A549 (cell line): ENCODE measurements around the gene BLTP2. TPM values are rescaled to one million over a fixed set of nuclear protein-coding genes. Genes with fewer than 3 reads are reported as not detected.

ENCODE experiments used
- ATAC-seq, 2 experiments: fragments of 200-7000 bp in 1 of 2; fragments of >200 bp in 1 of 2; cut with Nextera tagmentation in 1 of 2; cut with Tn5 transposase in 1 of 2; 3 replicates each; pipeline versions ENCODE4 v1.8.0 to v1.9.1; 2018 to 2020; ENCODE audit warnings: mild to moderate bottlenecking in 1 of 2, moderate library complexity in 1 of 2
- CTCF ChIA-PET: fragments of 300-600 bp; sonication (Branson Sonifier 250); formaldehyde crosslinking; extraction: SDS; loops from one replicate; lab custom pipeline; 2021; ENCODE audit warnings: antibody characterized with exemption, inconsistent platforms; lab: Yijun Ruan, JAX
- POLR2A ChIA-PET: fragments of 350-600 bp; formaldehyde crosslinking; extraction: SDS; loops from one replicate; lab custom pipeline; 2021; ENCODE audit warnings: antibody characterized with exemption, inconsistent platforms; lab: Yijun Ruan, JAX
- DNase-seq, 2 experiments: peaks; one replicate each; pipeline versions ENCODE4 v3.0.0 to v3.0.0-alpha.2; 2011 to 2016; ENCODE audit warnings: low read depth in 1 of 2, low spot score in 1 of 2
- FAIRE-seq: peaks from 2 replicates; lab custom pipeline; 2011; peaks lifted over from hg19 to GRCh38; lab: Jason Lieb, UNC
- H3K27ac ChIP-seq, 2 experiments: fragments of >200 bp; sonication (Bioruptor Twin); formaldehyde crosslinking; 3 replicates each; pipeline ENCODE4 v1.5.1; 2016 to 2017
- H3K4me1 ChIP-seq: fragments of >200 bp; sonication (Bioruptor Twin); formaldehyde crosslinking; 3 replicates; pipeline ENCODE4 v1.6.1; 2016
- H3K4me2 ChIP-seq: fragments of >200 bp; sonication (Bioruptor Twin); formaldehyde crosslinking; 3 replicates; pipeline ENCODE4 v1.6.1; 2016
- H3K4me3 ChIP-seq: fragments of >200 bp; sonication (Bioruptor Twin); formaldehyde crosslinking; 3 replicates; pipeline ENCODE4 v1.5.1; 2016
- H3K9me3 ChIP-seq: fragments of >200 bp; sonication (Bioruptor Twin); formaldehyde crosslinking; 3 replicates; pipeline ENCODE4 v1.6.1; 2016
- BCL3 ChIP-seq: fragments of >200 bp; sonication (Bioruptor Twin); formaldehyde crosslinking; IDR thresholded peaks from 3 replicates; pipeline ENCODE4 v1.6.1; 2016
- BHLHE40 ChIP-seq: IDR thresholded peaks from 2 replicates; pipeline ENCODE4 v1.6.1; 2012; ENCODE audit warnings: low read depth, low read length, inconsistent platforms
- CBX2 ChIP-seq: fragments of 200-600 bp; sonication (generic); IDR thresholded peaks from 2 replicates; pipeline ENCODE4 v1.6.1; 2016; ENCODE audit warnings: low read depth, mild to moderate bottlenecking, borderline replicate concordance
- CBX8 ChIP-seq: fragments of 200-600 bp; sonication (generic); IDR thresholded peaks from 2 replicates; pipeline ENCODE4 v1.6.1; 2016
- CEBPB ChIP-seq, 2 experiments: fragments of >200 bp in 1 of 2; sonication (Bioruptor Twin) in 1 of 2; formaldehyde crosslinking in 1 of 2; IDR thresholded peaks; 2 replicates each; pipeline ENCODE4 v1.6.1; 2012 to 2016
- CHD2 ChIP-seq: fragments of 150-350 bp; IDR thresholded peaks from 2 replicates; pipeline ENCODE4 v1.6.1; 2014; ENCODE audit warnings: low read length; ENCODE audit not compliant: partially characterized antibody
- EHF ChIP-seq: fragments of 250-450 bp; sonication (Bioruptor Pico); IDR thresholded peaks from 2 replicates; pipeline ENCODE4 v1.5.0; 2020; ENCODE audit warnings: mild to moderate bottlenecking
- EHMT2 ChIP-seq: fragments of 200-600 bp; sonication (generic); IDR thresholded peaks from 2 replicates; pipeline ENCODE4 v1.6.1; 2016; ENCODE audit warnings: antibody characterized with exemption, low read depth, mild to moderate bottlenecking, moderate library complexity
- ELK1 ChIP-seq: fragments of 150-350 bp; IDR thresholded peaks from 2 replicates; pipeline ENCODE4 v1.6.1; 2014; ENCODE audit warnings: low read depth, mild to moderate bottlenecking, low read length
- EP300 ChIP-seq, 2 experiments: fragments of >200 bp; sonication (Bioruptor Twin); formaldehyde crosslinking; IDR thresholded peaks; 2 replicates in 1 of 2; 3 replicates in 1 of 2; pipeline ENCODE4 v1.6.1; 2016 to 2017
- FOSL2 ChIP-seq, 2 experiments: fragments of 450-650 bp in 1 of 2; fragments of >200 bp in 1 of 2; sonication (Bioruptor Twin) in 1 of 2; formaldehyde crosslinking; IDR thresholded peaks; 2 replicates each; pipeline versions ENCODE4 v1.5.0 to v1.6.1; 2016 to 2020; ENCODE audit warnings: mild to moderate bottlenecking in 1 of 2, moderate library complexity in 1 of 2
- GATA3 ChIP-seq: IDR thresholded peaks from 2 replicates; pipeline ENCODE4 v1.6.1; 2012; ENCODE audit warnings: borderline replicate concordance
- HEYL ChIP-seq: fragments of 250-450 bp; sonication (Bioruptor Pico); IDR thresholded peaks from 2 replicates; pipeline ENCODE4 v1.8.0; 2021; ENCODE audit warnings: mild to moderate bottlenecking, moderate library complexity
- HMGXB4 ChIP-seq: fragments of 250-450 bp; sonication (Bioruptor Pico); IDR thresholded peaks from 2 replicates; pipeline ENCODE4 v1.5.0; 2021; ENCODE audit warnings: mild to moderate bottlenecking, moderate library complexity, borderline replicate concordance
- HOXB13 ChIP-seq: fragments of 250-450 bp; sonication (Bioruptor Pico); IDR thresholded peaks from 2 replicates; pipeline ENCODE4 v1.5.0; 2020; ENCODE audit warnings: low read depth, mild to moderate bottlenecking, moderate library complexity
- HOXB5 ChIP-seq: fragments of 250-450 bp; sonication (Bioruptor Pico); IDR thresholded peaks from 2 replicates; pipeline ENCODE4 v1.5.0; 2020; ENCODE audit warnings: mild to moderate bottlenecking, moderate library complexity
- JUN ChIP-seq, 2 experiments: fragments of >200 bp; sonication (Bioruptor Twin); formaldehyde crosslinking; IDR thresholded peaks; 2 replicates in 1 of 2; 3 replicates in 1 of 2; pipeline ENCODE4 v1.6.1; 2016 to 2017
- KDM1A ChIP-seq: fragments of 200-600 bp; sonication (generic); IDR thresholded peaks from 2 replicates; pipeline ENCODE4 v1.6.1; 2016; ENCODE audit warnings: low read depth, mild to moderate bottlenecking
- KDM5A ChIP-seq: fragments of 200-600 bp; sonication (generic); IDR thresholded peaks from 2 replicates; pipeline ENCODE4 v1.6.1; 2016; ENCODE audit warnings: antibody characterized with exemption, mild to moderate bottlenecking
- MAFK ChIP-seq: fragments of 450-650 bp; IDR thresholded peaks from 2 replicates; pipeline ENCODE4 v1.6.1; 2014; ENCODE audit not compliant: partially characterized antibody
- MAX ChIP-seq: IDR thresholded peaks from 2 replicates; pipeline ENCODE4 v1.6.1; 2012
- MAZ ChIP-seq: fragments of 150-350 bp; IDR thresholded peaks from 2 replicates; pipeline ENCODE4 v1.6.1; 2014; ENCODE audit warnings: antibody characterized with exemption, low read depth, low read length, borderline replicate concordance
- NR3C1 ChIP-seq: fragments of >200 bp; sonication (Bioruptor Twin); formaldehyde crosslinking; IDR thresholded peaks from 3 replicates; pipeline ENCODE4 v1.6.1; 2017
- PHF8 ChIP-seq: fragments of 200-600 bp; sonication (generic); IDR thresholded peaks from 2 replicates; pipeline ENCODE4 v1.6.1; 2016; ENCODE audit warnings: low read depth, mild to moderate bottlenecking, antibody characterized with exemption, moderate library complexity, borderline replicate concordance
- POLR2A ChIP-seq: IDR thresholded peaks from 2 replicates; pipeline ENCODE4 v1.6.1; 2012; ENCODE audit warnings: mild to moderate bottlenecking, low read length
- POLR2AphosphoS2 ChIP-seq: conservative IDR thresholded peaks from 2 replicates; pipeline ENCODE4 v1.6.1; 2012; ENCODE audit warnings: low read length, improper control_type of control experiment, inconsistent platforms
- RAD21 ChIP-seq, 2 experiments: fragments of >200 bp in 1 of 2; sonication (Bioruptor Twin) in 1 of 2; formaldehyde crosslinking in 1 of 2; IDR thresholded peaks in 1 of 2; conservative IDR thresholded peaks in 1 of 2; 2 replicates in 1 of 2; 3 replicates in 1 of 2; pipeline ENCODE4 v1.6.1; 2012 to 2018; ENCODE audit warnings: inconsistent platforms in 1 of 2
- RARB ChIP-seq: fragments of 250-450 bp; sonication (Bioruptor Pico); IDR thresholded peaks from 2 replicates; pipeline ENCODE4 v1.8.0; 2021; ENCODE audit warnings: mild to moderate bottlenecking, moderate library complexity
- RCOR1 ChIP-seq: fragments of 150-350 bp; IDR thresholded peaks from 2 replicates; pipeline ENCODE4 v1.6.1; 2014; ENCODE audit warnings: antibody characterized with exemption, low read length, low read depth
- RNF2 ChIP-seq: fragments of 200-600 bp; sonication (generic); IDR thresholded peaks from 2 replicates; pipeline ENCODE4 v1.6.1; 2016; ENCODE audit warnings: low read depth, mild to moderate bottlenecking, antibody characterized with exemption, moderate library complexity, borderline replicate concordance
- SREBF2 ChIP-seq: fragments of 450-650 bp; IDR thresholded peaks from 2 replicates; pipeline ENCODE4 v1.6.1; 2014; ENCODE audit warnings: mild to moderate bottlenecking, moderate library complexity
- TP53 ChIP-seq: fragments of 250-450 bp; sonication (Bioruptor Pico); IDR thresholded peaks from 2 replicates; pipeline ENCODE4 v1.5.0; 2021; ENCODE audit warnings: mild to moderate bottlenecking, moderate library complexity
- USF2 ChIP-seq: fragments of 450-650 bp; IDR thresholded peaks from 2 replicates; pipeline ENCODE4 v1.6.1; 2014; ENCODE audit warnings: antibody characterized with exemption
- ZC3H11A ChIP-seq: fragments of 450-650 bp; IDR thresholded peaks from 2 replicates; pipeline ENCODE4 v1.6.1; 2014; ENCODE audit warnings: antibody characterized with exemption, mild to moderate bottlenecking
- ZNF302 ChIP-seq: fragments of 250-450 bp; sonication (Bioruptor Pico); IDR thresholded peaks from 2 replicates; pipeline ENCODE4 v1.9.0; 2021; ENCODE audit warnings: inconsistent platforms, mild to moderate bottlenecking, moderate library complexity
- ZSCAN20 ChIP-seq: fragments of 250-450 bp; sonication (Bioruptor Pico); IDR thresholded peaks from 2 replicates; pipeline ENCODE4 v1.8.0; 2022; ENCODE audit warnings: mild to moderate bottlenecking, moderate library complexity
- WGBS: methylation state at CpG from one replicate; pipeline ENCODE4 v1.1.6; 2017; ENCODE audit errors: missing lambda C conversion rate; 5-methylcytosine and 5-hydroxymethylcytosine counted together
- polyA plus RNA-seq, 4 experiments: library from polyadenylated mRNA; depleted of rRNA in 3 of 4; stranded (reverse); fragments of >200 nt; fragmentation: RNase III in 1 of 4; extraction: RNeasy Plus Mini Kit Qiagen cat#74134 plus additional on column Dnase treatment in 1 of 4; gene quantifications; 2 replicates in 3 of 4; 3 replicates in 1 of 4; pipeline ENCODE4 v1.2.3, GENCODE V29; 2011 to 2017

The BLTP2 gene
- polyA plus RNA-seq, 2 of the 4 experiments (the other 2 are of a cell fraction), result 81.1 to 150 TPM

GRCh38 chr17:28644787-28645575, at the start of gene BLTP2 (continued):
- TF ChIP-seq JUN (IDR thresholded peaks at IDR 0.05) (peak; percentile 87 to 95), HOXB5 (no peak), POLR2AphosphoS2 (no peak), RCOR1 (no peak), MAX (peak; percentile 85), ZNF302 (CRISPR knock-in tag) (no peak), CBX8 (no peak), RNF2 (no peak), FOSL2 (IDR thresholded peaks at IDR 0.05) (no peak), FOSL2 (CRISPR knock-in tag; IDR thresholded peaks at IDR 0.05) (peak; percentile 33; the same call in 1 of the 2 replicates), EHMT2 (no peak), CBX2 (no peak), PHF8 (peak; percentile 88), KDM1A (no peak), CHD2 (no peak), ZSCAN20 (no peak), ZC3H11A (no peak), GATA3 (no peak), EHF (CRISPR knock-in tag) (no peak), CEBPB (IDR thresholded peaks at IDR 0.05) (no peak), USF2 (no peak), POLR2A (peak; percentile 82), RARB (CRISPR knock-in tag) (no peak), HMGXB4 (no peak), KDM5A (no peak), BCL3 (peak; percentile 94; the same call in 2 of the 3 replicates), HOXB13 (no peak), EP300 (IDR thresholded peaks at IDR 0.05) (no peak)

GRCh38 chr17:28693869-28694268, 48.9 kb upstream of the BLTP2 start:
- Histone ChIP-seq H3K9me3 (no peaks in the 10 kb centered on the region), H3K27ac (no peak overlapping the region), H3K4me2 (no peak overlapping the region), H3K4me3 (no peak overlapping the region), H3K4me1 (peaks cover 27% of the 10 kb centered on the region)
- 94% methylated on average over 1 of the region's 1 CpG for WGBS
- DNase-seq (no peak), ATAC-seq (no peak), FAIRE-seq (no peak)
- CTCF ChIA-PET, result interaction anchor here (0.6 to 31.4 kb wide), 9 partner anchors 11 to 207 kb away, joined by 3 to 335 read pairs (median 5); partner anchors contain the start of genes PROCA1 and TLCD1
- POLR2A ChIA-PET, result interaction anchor here (1.2 to 1.7 kb wide), 2 partner anchors 26 to 32 kb away, joined by 8 read pairs; partner anchors contain the start of genes RPL23A, SDF2 and SUPT6H
- TF ChIP-seq HOXB5, result no peak
- TF ChIP-seq HEYL (CRISPR knock-in tag), result no peak
- TF ChIP-seq JUN (IDR thresholded peaks at IDR 0.05), result no peak
- no peak for TF ChIP-seq TP53 (CRISPR knock-in tag)
- TF ChIP-seq MAFK, result no peak
- TF ChIP-seq MAZ, result no peak
- TF ChIP-seq GATA3, result no peak
- TF ChIP-seq ELK1, result no peak
- TF ChIP-seq RNF2, result no peak
- TF ChIP-seq BHLHE40, result no peak
- TF ChIP-seq SREBF2, result no peak
- no peak for TF ChIP-seq RARB (CRISPR knock-in tag)
- no peak for TF ChIP-seq RCOR1
- TF ChIP-seq MAX, result no peak
- TF ChIP-seq NR3C1, result no peak
- TF ChIP-seq CBX8, result no peak
- TF ChIP-seq RAD21 (conservative IDR thresholded peaks at IDR 0.05 in 1 of 2, IDR thresholded peaks at IDR 0.05 in 1 of 2), result no peak
